Skeletal muscle tissue (tissue), 4 donors: ENCODE measurements around the gene WFIKKN1. TPM values are rescaled to one million over a fixed set of nuclear protein-coding genes. Genes with fewer than 3 reads are reported as not detected.
A peak's percentile ranks its signal among the peaks of the same experiment; 100 is the strongest.

Source experiments
- H3K27ac ChIP-seq: one replicate; pipeline ENCODE4 v1.7.0; 2013; ENCODE audit warnings: mild to moderate bottlenecking, low read depth, low read length, inconsistent platforms
- H3K27me3 ChIP-seq, 3 donors: one replicate each; pipeline ENCODE4 v1.7.0; 2013; ENCODE audit warnings: low read length in 3 of 3; ENCODE audit not compliant: control insufficient read depth in 3 of 3, insufficient read depth in 3 of 3
- H3K36me3 ChIP-seq, 3 donors: one replicate each; pipeline ENCODE4 v1.7.0; 2013; ENCODE audit warnings: low read length in 3 of 3; ENCODE audit not compliant: control insufficient read depth in 3 of 3, insufficient read depth in 3 of 3
- H3K4me1 ChIP-seq, 3 donors: one replicate each; pipeline ENCODE4 v1.7.0; 2013; ENCODE audit warnings: low read length in 3 of 3, mild to moderate bottlenecking in 3 of 3; ENCODE audit not compliant: control insufficient read depth in 3 of 3, insufficient read depth in 3 of 3
- H3K4me3 ChIP-seq, 3 donors: one replicate each; pipeline ENCODE4 v1.7.0; 2013; ENCODE audit warnings: low read length in 3 of 3
- H3K9ac ChIP-seq, 3 donors: one replicate each; pipeline ENCODE4 v1.7.0; 2013; ENCODE audit warnings: low read length in 3 of 3, mild to moderate bottlenecking in 3 of 3, moderate library complexity in 2 of 3, low read depth in 1 of 3
- H3K9me3 ChIP-seq, 3 donors: one replicate each; pipeline ENCODE4 v1.7.0; 2013; ENCODE audit warnings: low read length in 3 of 3; ENCODE audit not compliant: control insufficient read depth in 3 of 3
- total RNA-seq: library from RNA; depleted of rRNA; stranded (reverse); fragments of >200 nt; gene quantifications from one replicate; pipeline ENCODE4 v1.2.3, GENCODE V29; 2014
- donor health status: Osteomylitis.

WFIKKN1 gene
- total RNA-seq, 1 donor from 2014 or later, result 0.52 TPM

GRCh38 chr16:588639-588888 is 42.2 kb upstream of the WFIKKN1 start:
- H3K4me3 ChIP-seq, result peak overlapping the region; percentile 90 to 96 (median 96)
- no peaks in the 10 kb centered on the region for H3K9me3 ChIP-seq
- H3K4me1 ChIP-seq, result peaks cover 61 to 71% (median 62%) of the 10 kb centered on the region in 3 donors
- H3K36me3 ChIP-seq, result peaks cover 0 to 2% (median 0%) of the 10 kb centered on the region in 3 donors
- peaks cover 0 to 5% (median 0%) of the 10 kb centered on the region in 3 donors for H3K27me3 ChIP-seq
- H3K27ac ChIP-seq, result peak overlapping the region; percentile 94
- H3K9ac ChIP-seq, result peak overlapping the region; percentile 94 to 98 (median 96)

DNA sequence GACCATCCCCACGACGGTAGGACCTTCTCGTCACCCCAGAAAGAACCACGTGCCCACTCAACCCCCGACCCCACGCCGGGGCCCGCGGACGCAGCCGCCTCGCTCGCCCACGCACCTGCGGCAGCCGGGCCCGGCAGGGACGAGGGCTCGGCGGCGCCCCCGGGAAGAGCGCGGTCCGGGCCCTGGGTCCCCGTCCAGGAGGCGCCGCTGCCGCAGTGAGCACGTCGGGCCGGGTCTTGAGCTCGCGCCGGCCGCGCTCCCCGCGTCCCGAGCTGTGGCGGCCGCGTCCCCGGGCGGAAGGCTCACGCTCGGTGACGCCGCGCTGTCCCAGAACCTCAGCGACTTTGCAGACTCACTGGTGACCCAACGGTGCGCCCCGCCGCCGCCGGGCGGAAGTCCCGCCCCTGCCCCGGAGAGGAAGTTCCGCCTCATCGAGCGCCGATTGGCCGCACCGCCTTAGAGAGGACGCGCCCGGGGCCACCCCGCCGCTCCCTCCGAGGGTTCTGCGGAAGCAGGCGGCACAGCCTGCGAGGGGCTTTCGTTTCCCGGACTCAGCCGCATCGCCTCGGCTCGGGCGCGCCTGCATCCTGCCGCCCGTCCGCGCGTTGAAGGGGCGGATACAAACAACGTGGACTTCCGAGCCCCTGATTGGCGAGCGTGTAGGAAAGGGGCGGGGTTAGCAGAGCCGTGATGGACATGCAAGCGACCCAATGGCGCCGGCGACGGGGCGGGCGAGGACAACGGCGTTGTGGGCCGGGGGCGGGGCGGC is 41.7 kb upstream of the WFIKKN1 start:
- peaks cover 66 to 75% (median 67%) of the 10 kb centered on the region in 3 donors for H3K4me1 ChIP-seq
- peak overlapping the region; percentile 94 to 98 (median 96) for H3K9ac ChIP-seq
- H3K36me3 ChIP-seq, result peaks cover 0 to 2% (median 0%) of the 10 kb centered on the region in 3 donors
- peaks cover 0 to 5% (median 0%) of the 10 kb centered on the region in 3 donors for H3K27me3 ChIP-seq
- H3K9me3 ChIP-seq, result no peaks in the 10 kb centered on the region
- peak overlapping the region; percentile 90 to 96 (median 96) for H3K4me3 ChIP-seq
- peak overlapping the region; percentile 94 for H3K27ac ChIP-seq

DNA sequence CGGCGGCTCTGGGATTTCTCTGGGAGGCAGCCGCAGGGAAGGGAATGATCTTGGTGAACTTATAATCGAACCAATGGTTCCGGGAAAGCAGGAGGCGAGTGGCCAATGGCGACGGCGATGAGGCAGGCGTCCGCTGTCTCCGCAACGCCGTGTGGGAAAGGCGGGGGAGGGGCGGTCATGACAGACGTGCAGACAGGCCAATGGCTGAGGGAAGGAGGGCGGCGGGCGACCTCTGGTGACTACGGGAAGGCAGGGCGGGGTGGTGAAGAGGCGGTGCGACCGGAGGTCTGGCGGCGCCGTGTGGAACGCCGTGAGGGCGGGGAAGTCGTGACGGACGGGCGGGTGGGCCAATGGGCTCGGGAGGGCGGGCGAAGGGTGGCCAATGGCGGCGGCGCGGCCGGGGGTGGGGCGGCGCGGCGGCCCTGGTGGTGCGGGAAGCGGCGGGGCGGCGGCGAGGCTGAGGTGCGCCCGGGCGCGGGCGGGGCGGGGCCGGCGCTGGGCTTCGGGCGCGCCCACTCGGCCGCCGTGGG is 41.1 kb upstream of the WFIKKN1 start, which contains the start of gene RAB40C:
TSS of gene RAB40C (plus strand) at position 409 of the 530 bp plus-strand sequence. CDS start 226 bp downstream, outside the sequence.
- H3K4me1 ChIP-seq, result peaks cover 71 to 82% (median 73%) of the 10 kb centered on the region in 3 donors
- H3K4me3 ChIP-seq, result peak within 1 kb of the TSS; percentile 90 to 96 (median 96)
- H3K36me3 ChIP-seq, result peaks cover 0 to 2% (median 0%) of the 10 kb centered on the region in 3 donors
- peak within 1 kb of the TSS; percentile 94 for H3K27ac ChIP-seq
- peaks cover 0 to 5% (median 0%) of the 10 kb centered on the region in 3 donors for H3K27me3 ChIP-seq
- peak within 1 kb of the TSS; percentile 96 to 99 (median 98) for H3K9ac ChIP-seq
- no peaks in the 10 kb centered on the region for H3K9me3 ChIP-seq

DNA sequence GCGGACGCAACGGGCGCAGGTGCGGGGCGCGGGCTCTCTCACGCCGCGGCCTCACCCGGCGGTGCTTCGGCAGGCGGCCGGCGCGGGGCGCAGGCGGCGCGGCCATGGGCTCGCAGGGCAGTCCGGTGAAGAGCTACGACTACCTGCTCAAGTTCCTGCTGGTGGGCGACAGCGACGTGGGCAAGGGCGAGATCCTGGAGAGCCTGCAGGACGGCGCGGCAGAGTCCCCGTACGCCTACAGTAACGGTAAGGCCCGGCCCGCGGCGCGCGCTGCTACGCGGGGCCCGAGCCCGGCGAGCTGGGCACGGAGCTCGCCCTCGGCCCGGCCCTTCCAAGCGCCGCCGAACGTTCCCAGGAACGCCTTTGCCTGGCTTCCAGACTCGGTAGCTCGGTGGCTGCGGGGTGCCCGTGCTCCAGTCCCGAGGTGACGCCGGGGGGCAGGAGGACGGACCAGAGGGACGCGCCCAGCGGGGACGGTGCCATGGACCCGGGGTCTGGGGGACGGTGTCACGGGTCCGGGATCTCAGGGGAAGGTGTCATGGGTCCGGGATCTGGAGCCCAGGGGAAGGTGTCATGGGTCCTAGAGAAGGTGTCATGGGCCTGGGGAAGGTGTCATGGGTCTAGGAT is 40.5 kb upstream of the WFIKKN1 start:
- H3K4me3 ChIP-seq, result peak overlapping the region; percentile 87 to 95 (median 91)
- H3K27ac ChIP-seq, result peak overlapping the region; percentile 94
- H3K9ac ChIP-seq, result peak overlapping the region; percentile 92 to 99 (median 97)
- H3K4me1 ChIP-seq, result peaks cover 76 to 86% (median 77%) of the 10 kb centered on the region in 3 donors
- peaks cover 0 to 4% (median 0%) of the 10 kb centered on the region in 3 donors for H3K27me3 ChIP-seq
- no peaks in the 10 kb centered on the region for H3K9me3 ChIP-seq
- peaks cover 0 to 4% (median 0%) of the 10 kb centered on the region in 3 donors for H3K36me3 ChIP-seq

DNA sequence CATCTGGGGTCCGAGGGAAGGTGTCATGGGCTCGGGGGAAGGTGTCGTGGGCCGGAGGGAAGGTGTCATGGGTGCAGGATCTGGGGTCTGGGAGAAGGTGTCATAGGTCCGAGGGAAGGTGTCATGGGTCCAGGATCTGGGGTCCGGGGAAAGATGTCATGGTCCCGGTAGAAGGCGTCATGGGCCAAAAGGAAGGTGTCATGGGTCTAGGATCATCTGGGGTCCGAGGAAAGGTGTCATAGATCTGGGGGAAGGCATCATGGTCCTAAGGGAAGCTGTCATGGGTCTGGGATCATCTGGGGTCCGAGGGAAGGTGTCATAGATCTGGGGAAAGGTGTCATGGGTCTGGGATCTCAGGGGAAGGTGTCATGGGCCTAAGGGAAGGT is 40.0 kb upstream of the WFIKKN1 start:
- Histone ChIP-seq H3K9ac (peak overlapping the region; percentile 92 to 99 (median 97)), H3K27me3 (no peaks in the 10 kb centered on the region), H3K4me3 (peak overlapping the region; percentile 87 to 95 (median 91)), H3K9me3 (no peaks in the 10 kb centered on the region), H3K36me3 (peaks cover 0 to 4% (median 0%) of the 10 kb centered on the region in 3 donors), H3K4me1 (peaks cover 74 to 86% (median 74%) of the 10 kb centered on the region in 3 donors), H3K27ac (peak overlapping the region; percentile 94)

GRCh38 chr16:591231-591630 is 39.6 kb upstream of the WFIKKN1 start:
- no peaks in the 10 kb centered on the region for H3K27me3 ChIP-seq
- H3K27ac ChIP-seq, result peak overlapping the region; percentile 94
- H3K4me1 ChIP-seq, result peaks cover 74 to 86% (median 74%) of the 10 kb centered on the region in 3 donors
- H3K9me3 ChIP-seq, result no peaks in the 10 kb centered on the region
- H3K36me3 ChIP-seq, result peaks cover 0 to 4% (median 0%) of the 10 kb centered on the region in 3 donors
- peak overlapping the region; percentile 92 to 99 (median 97) for H3K9ac ChIP-seq
- peak overlapping the region; percentile 87 to 95 (median 91) for H3K4me3 ChIP-seq

GRCh38 chr16:591892-592517 is 38.8 kb upstream of the WFIKKN1 start:
- peaks cover 4 to 5% (median 4%) of the 10 kb centered on the region in 3 donors for H3K36me3 ChIP-seq
- H3K4me1 ChIP-seq, result peaks cover 68 to 84% (median 71%) of the 10 kb centered on the region in 3 donors
- peak overlapping the region; percentile 74 to 97 (median 74) for H3K9ac ChIP-seq
- H3K27me3 ChIP-seq, result no peaks in the 10 kb centered on the region
- peak overlapping the region in 2 of 3 donors; percentile 49 to 65 for H3K4me3 ChIP-seq
- H3K27ac ChIP-seq, result peak overlapping the region; percentile 94
- no peaks in the 10 kb centered on the region for H3K9me3 ChIP-seq

GRCh38 chr16:592518-593306 is 38.1 kb upstream of the WFIKKN1 start:
- Histone ChIP-seq H3K9ac (peak overlapping the region; percentile 74 to 97 (median 74)), H3K36me3 (peaks cover 4 to 7% (median 4%) of the 10 kb centered on the region in 3 donors), H3K27ac (peak overlapping the region; percentile 94), H3K4me1 (peaks cover 61 to 77% (median 65%) of the 10 kb centered on the region in 3 donors), H3K9me3 (no peaks in the 10 kb centered on the region), H3K27me3 (no peaks in the 10 kb centered on the region), H3K4me3 (peak overlapping the region; percentile 41 to 65 (median 49))

DNA sequence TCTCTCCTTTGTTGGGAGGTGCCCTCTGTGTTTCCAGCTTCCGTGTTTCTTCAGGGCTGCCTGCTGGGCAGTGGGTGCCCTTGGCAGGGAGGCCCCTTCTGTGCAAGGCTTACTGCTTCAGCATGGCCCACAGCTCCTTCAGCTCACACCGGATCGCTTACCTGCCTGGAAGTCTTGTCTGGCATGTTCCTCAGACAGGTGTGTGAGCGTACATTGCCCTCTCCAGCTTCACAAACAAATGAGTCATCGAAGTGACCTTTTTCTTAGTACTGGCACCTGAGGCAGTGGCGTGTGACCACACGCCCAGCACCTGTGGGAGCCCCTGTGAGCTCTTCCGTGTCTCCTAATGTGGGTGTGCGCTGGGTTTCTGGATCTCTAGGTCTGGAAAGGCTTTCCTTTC is 37.4 kb upstream of the WFIKKN1 start:
- Histone ChIP-seq H3K27me3 (no peaks in the 10 kb centered on the region), H3K4me3 (peak overlapping the region in 2 of 3 donors; percentile 24 to 65), H3K27ac (peak overlapping the region; percentile 94)

More for the DNA sequence above, 37.4 kb upstream of the WFIKKN1 start:
- Histone ChIP-seq H3K9ac (peak overlapping the region; percentile 67 to 78 (median 74)), H3K9me3 (no peaks in the 10 kb centered on the region), H3K36me3 (peaks cover 4 to 7% (median 4%) of the 10 kb centered on the region in 3 donors), H3K4me1 (peaks cover 54 to 70% (median 58%) of the 10 kb centered on the region in 3 donors)
